ENCODE results near the gene EIF2AK3.
"Not testable (repeated sequence)": the region's sequence is repeated elsewhere in the genome, so short reads cannot be mapped to it uniquely, and the experiment has no call there.

Gene EIF2AK3

DNA sequence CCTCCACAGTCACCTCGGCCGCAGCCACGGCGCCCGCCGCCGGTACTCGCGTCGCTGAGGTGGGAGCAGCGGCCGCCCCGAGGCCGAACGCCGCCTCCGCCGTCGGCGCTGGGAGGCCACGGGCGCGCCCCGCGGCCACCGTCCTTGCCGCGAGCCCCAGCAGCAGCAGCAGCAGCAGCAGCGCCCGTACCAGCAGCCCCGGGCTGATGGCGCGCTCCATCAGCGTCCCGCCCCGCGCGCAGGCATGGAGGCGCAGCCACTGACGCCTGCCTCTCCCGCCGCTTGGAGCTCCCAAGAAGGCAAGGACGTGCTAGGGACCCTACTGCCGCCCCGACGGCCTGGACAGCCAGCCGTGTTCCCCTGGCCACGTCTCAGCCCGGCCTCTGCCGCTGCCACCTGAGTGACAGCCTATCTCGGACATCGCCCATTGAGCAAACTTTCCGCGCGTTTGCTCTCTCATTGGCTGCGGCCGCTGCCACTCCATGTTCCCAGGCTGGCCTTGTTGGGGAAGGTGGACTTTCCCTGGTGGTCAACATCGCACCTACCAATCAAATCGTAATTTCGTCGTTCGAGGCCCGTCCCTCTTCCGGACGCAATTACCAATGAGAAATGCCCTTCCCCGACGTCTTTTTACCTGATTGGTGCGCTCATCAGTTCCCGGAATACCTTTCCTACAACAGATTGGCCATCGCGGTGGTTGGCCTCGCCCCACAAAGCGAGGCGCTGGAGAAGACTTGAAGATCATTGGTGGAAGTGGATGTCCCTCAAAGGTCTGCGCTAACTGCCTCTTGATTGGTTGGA lies at the start of gene EIF2AK3:
Gene EIF2AK3, minus strand, starts transcription at position 410 of the 801 bp plus-strand sequence. Its CDS starts 190 bp downstream, at position 220.
- DNase-seq = peak; percentile 92

DNA sequence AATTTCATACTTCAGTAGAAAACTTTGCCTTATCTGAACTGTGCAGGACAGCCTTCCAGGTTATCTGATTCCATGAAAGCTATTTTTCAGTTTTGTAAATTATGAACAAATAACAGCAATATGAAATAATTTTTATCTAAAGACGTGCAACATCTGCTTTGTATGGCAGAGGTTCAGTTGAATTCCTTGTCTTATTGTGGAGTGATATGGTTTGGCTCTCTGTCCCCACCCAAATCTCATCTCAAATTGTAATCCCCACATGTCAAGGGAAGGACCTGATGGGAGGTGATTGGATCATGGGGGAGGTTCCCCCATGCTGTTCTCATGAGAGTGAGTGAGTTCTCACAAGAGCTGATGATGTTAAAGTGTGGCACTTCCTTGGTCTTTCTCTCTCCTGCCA lies 46.1 kb upstream of the EIF2AK3 start:
- DNase-seq = no peak

DNA sequence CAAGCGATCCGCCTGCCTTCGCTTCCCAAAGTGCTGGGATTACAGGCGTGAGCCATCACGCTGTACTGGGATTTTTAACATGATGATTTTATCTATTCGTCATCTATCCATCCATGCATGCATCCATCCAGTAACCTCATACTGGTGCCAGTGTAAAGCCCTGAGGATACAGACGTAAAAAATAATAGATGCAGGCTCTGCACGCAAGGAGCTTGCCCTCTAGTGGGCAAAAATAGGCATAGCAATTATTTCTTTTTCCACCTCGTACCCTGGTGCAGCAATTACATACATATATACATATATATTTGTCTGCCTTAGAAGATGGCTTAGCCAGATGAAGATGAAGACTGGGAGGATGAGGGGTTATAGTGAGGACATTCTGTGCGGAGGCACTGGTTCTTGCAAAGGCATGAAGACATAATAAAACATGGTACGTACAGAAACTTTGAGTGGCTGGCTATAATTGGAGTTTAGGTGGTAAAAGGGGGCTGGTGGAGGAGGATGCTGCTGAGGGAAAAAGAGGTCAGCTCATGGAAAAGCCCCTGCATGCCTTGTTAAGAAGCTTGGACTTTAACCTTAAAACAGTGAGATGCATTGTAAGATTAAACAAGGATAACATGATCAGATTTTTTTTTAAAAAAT lies 44.6 kb upstream of the EIF2AK3 start:
- peak; percentile 18 for DNase-seq

DNA sequence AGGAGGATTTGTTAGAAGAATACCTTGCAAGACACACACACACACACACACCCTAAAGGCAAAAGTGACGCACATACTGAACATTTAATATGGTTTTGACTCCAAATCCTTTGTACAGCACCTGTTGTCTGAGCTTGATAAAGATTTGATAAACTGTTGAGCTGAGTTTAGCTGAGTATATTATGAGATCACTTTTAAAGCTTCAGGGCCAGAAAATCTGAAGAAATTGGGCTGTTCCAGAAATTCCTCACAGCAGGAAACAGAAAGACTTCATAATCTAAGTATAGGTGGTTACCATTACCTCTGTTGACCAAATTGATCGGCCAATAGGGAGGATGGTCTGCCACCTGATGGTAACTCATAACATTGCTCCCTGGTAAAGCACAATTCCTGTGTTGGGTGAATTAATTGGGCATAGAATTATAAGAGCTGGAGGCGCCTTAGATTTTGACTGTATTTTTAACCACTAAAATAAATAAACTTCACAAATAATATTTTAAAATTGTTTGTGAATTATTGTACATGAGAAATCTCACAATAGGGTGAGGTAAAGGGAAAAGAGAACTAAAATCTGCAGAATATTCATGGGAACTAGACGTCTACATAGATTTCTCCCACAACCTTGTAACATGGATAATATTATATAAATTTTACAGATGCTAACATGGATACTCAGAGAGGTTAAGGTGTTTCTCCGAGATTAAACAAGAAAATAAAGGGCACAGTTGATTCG lies 42.4 kb upstream of the EIF2AK3 start:
- no peak for DNase-seq

DNA sequence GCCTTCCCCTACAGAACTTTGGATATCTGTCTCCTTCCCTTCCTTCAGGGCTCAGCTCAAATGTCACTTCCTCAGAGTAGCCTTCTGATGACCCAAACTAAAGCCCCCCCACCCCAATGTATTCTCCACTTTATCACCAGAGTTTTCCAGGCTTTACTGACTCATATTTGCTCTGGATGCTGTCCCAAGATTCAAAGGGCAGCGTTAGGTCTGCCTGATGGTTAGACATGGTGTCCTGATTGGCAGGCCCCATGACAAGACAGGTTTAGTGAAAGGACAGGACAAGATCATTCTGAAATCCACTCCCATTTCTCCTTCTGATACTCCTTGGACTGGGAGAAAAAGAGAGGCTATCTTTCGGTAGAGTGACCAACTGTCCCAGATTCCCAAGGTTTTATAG lies 41.6 kb upstream of the EIF2AK3 start:
- no peak for DNase-seq

DNA sequence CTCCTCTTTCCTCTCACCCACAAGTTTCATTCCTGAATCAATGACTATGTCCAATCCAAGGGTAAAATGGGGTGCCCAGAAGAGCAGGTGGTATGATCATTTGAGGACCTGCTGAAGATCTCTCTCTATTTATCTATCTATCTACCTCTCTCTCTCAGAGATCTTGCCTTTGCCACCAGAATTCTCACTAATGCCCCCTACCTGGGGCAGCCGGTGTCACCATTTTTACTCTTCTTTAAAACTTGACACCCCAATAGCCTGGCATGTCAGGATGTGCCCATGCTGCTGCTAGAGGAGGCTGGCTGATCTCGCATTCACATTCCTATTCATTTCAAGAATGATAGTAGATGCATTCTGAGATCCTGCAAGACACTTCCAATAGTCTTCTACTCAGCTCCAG lies 40.0 kb upstream of the EIF2AK3 start:
- DNase-seq = no peak

DNA sequence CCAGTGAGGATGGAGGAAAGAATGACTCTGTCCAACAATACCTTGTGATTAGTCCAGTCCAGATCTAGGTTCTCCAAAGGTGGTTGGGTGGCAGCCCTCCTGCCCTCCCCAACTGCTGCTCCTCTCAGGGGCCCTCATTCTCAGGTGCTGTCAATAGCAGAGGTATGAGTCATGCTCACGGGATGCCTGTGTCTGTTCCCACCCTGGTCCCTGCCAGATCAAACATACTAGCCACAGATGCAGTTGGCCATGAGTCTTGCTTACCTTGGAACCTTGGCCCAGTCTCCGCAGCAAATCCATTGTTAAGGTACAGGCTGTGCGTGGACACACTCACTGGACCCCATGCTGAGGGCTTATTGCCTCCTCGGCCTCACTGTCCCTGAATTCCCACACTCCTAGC lies 39.3 kb upstream of the EIF2AK3 start:
- DNase-seq = no peak

DNA sequence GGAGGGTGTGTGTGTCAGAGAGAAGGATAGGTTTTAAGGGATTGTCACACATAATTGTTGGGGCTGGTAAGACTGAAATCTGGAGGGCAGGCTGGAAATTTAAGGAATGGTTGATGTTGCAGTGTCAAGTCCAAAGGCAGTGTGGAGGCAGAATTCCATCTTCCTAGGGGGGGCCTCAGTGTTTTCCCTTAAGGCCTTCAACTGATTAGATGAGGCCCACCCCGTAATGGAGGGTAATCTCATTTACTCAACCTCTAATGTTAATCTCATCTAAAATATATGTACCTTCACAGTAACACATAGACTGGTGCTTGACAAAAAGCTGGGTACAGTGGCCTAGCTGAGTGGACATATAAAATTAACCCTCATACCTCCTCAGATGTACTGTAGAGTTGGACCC lies 33.4 kb upstream of the EIF2AK3 start:
- no peak for DNase-seq

DNA sequence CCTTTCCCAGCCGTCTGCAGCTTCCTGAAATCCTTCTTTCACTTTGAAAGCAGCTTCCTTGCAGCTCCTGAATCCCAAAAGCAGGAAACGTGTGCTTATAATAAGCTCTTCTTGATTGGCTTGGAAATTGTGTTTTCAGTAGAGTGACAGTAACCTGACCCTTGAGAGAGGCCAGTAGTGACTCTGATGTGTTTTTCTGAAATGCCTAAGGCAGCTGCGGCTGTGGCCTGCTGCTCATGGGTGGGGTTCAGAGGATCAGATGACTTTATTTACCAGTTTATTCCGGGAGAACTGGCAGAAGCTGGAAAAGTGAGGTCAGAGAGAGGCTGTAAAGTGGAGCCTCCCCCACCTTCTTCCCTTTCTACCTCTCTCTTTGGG lies 32.3 kb upstream of the EIF2AK3 start:
- no peak for DNase-seq

DNA sequence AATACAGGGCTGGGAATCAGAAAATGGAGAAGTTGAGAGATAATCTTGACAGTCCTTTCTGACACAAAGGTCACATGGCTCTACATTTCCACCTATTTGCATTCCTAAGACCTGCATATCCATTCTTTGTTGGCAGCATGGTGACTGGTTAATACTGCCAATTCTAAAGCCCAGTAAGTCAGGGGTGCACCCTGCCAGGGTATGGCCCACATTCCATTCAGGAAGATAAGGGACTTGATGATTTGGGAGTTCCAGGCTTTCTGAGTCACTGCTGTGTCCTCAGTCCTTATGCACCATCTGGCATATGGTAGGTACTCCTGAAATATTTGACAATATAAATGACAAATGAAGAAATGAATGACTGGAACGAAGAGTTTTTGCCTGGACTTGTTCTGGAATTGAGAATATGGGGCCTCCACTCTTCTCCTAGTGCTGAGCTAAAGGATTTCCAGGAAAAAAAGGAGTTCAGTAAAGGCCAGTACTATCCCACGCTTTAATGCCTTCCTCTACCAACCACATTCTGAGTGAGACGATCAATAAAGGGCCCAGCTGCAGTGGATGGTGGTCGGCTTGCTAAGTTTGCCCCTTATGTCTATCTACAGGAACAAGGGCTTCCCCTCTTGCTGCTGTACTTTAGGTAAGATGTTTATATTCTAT lies 31.7 kb upstream of the EIF2AK3 start:
- DNase-seq = no peak

DNA sequence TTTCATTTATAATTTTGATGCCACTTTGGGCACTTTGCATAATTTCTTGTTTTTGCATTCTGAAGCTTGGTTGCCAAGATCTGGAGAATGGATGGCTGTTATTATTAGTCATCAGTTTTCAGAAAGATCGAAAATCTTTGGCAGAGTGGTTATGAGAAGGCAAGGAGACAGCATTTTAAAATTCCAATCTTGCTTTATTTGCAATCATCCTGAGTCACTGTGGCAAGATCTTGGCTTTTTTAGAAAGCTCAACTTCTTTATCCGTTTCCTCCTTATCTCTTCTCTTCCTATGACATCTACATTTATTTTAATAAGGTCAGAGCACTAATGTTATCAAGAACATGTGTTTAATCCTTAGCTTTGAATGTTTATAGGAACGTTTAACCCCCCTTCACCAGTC lies 31.1 kb upstream of the EIF2AK3 start:
- DNase-seq = no peak

DNA sequence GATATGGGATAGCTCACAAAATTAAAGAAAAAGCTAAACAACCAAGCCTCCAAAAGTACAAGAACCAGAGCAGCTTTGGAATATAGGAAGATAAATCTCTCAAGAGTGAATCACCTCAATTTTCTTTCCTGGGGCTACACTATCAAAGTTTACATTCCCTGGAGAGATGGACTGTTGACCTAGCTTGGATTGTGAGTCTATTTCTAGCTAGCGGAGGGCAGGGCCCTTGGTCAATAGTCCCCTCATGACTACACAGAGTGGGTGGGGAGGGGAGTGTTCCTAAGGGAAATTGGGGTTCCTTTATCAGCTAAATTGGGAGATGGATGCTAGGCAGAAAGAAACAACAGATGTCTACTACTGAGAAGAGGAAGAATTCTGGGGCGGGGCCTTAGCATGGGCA lies 29.9 kb upstream of the EIF2AK3 start:
- no peak for DNase-seq

DNA sequence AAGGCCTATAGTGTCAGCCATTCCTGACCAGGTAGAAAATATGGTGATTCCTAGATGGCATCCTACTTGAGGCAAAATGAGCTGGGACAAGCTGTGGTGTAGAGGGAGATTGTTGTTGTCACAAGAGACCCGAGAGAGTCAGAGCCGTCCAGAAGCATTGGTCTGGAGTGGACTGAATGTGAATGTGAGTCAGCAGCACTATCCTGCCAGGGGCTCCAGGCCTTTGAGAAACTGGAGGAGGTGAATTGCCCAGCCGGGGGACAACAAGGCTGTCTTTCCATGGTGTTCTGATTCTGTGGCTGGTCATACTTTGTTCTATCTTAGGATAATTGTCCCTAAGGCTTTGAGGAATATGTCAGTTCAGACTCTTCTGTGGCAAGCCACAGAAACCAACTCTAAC lies 29.4 kb upstream of the EIF2AK3 start:
- no peak for DNase-seq

DNA sequence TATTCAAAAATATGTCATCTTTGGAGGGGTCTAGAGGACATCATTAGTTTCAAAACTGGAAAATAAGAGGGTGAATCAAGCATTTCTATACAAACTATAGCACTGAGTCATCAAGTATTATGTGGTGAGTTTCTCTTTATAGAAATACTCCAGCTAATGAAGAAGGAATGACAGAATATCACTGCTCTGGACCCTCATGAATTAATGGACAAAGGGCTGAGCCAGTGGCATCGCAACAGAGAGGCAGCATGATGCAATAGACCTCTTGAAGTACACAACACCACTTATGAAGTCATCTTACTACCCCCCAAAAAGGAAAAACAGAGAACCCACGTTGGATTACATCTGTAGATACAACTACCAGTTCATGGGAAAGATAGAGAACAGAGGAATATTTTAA lies 27.4 kb upstream of the EIF2AK3 start:
- no peak for DNase-seq

DNA sequence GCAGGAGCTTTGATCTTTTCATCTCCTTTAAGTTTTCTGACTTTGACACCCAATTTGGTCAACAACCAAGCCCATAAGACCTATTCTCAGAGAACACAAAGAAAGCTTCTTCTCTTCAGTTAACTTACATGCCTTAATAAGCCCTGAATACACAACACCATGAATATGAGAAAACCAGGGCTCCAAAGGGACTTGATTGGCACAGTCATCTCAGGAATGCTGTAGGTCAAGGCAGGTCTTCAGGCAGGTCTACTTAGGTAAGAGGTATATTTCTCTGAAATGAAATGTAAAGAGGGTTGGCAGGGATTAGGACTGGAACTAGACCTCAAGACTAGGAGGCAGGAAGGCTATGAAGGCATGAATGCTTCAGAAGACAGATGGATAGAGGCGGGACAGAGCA lies 24.4 kb upstream of the EIF2AK3 start:
- no peak for DNase-seq

DNA sequence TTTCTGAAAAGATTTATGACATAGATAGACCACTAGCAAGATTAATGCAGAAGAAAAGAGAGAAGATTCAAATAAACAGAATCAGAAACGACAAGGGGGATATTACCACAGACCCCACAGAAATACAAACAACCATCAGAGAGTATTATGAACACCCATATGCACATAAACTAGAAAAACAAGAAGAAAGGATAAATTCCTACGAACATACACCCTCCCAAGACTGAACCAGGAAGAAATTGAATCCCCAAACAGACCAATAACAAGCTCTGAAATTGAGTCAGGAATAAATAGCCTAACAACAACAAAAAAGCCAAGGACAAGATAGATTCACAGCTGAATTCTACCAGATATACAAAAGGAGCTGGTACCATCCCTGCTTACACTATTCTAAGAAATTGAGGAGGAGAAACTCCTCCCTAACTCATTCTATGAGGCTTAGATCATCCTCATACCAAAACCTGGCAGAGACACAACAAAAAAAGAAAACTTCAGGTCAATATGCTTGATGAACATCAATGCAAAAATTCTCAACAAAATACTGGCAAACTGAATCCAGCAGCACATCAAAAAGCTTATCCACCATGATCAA lies 18.1 kb upstream of the EIF2AK3 start:
- DNase-seq = not testable (repeated sequence)

DNA sequence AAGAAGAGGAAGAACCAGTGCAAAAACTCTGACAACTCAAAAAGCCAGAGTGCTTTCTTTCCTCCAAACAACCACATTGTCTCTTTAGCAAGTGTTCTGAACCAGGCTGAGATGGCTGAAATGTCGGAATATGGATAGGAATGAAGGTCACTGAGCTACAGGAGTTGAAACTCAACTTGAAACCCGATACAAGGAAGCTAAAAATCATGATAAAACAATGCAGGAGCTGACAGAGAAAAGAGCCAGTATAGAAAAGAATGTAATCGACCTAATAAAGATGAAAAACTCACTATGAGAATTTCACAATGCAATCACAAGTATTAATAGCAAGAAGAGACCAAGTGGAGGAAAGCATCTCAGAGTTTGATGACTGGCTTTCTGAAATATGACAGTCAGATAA lies 15.0 kb upstream of the EIF2AK3 start:
- no peak for DNase-seq

DNA sequence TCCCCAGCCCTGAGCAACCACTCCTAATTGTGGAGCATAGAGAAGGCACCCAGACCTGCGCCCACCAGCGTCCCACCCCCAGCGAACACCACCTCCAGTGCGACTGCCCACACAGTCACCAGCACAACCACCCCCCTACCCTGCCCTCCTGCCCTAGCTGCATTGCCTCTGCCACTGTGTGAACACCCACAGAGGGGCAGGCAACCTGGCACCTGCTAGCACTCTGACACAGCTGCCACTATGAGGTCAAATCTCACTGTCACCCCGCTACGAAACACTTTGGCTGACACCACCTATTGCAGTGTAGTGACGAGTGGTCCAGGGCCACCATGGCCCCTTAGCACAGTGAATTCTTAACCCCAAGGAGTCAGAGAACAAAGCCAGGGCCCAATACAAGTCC lies 14.1 kb upstream of the EIF2AK3 start:
- DNase-seq = no peak

DNA sequence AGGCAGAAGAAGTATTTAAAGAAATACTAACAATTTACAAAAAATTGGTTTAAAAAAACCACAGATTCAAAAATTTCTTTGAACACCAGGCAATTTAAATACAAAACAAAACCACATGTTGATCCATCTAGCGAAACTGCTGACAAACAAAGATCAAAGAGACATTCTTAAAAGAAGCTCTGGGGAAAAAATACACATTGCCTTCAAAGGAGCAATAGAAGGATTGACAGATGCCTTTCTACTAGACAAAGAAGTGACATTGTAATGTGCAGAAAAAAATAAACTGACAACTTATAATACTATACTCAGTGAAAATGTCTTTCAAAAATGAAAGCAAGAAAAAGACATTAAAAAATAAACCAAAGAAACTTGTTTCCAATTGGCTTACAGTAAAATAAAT lies 12.6 kb upstream of the EIF2AK3 start:
- DNase-seq = no peak

DNA sequence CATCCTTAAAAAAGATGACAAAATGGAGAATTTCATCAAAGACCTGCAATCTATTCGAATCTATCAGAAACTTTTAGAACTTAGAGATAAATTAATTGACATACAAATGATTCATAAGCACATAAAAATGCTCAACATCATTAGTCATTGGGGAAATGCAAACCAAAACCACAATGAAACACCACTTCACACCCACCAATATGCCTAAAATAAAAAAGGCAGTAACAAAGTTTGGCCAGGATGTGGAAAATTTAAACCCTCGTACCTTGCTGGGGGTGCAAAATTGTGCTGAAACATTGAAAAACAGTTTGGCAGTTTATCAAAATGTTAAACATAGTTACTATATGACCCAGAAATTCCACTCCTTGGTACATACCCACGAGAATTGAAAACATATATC lies 11.5 kb upstream of the EIF2AK3 start:
- DNase-seq = no peak

DNA sequence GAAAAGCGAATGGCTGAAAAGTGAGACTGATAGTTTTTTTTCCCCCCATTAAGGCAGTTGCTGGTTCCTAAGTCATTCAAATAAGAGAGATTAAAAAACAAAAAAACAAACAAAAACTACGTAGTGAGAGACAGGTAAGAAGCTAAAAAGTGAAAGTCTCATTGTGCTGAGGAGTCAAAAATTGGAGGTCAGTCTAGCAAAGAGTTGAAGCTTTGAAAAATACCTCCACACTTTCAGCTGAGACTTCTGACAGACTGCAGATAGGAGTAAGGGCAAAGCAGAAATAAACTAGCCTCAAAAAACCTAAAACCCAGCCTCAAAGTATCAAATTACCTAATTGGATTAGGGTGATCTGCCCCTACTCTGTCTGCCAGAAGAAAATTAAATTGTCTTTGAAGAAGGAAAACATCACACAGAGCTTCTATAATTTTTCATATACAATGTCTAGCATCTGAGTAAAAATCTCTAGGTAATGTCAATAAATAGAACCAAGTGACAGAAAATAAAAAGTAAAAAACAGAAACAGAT lies 10.9 kb upstream of the EIF2AK3 start:
- no peak for DNase-seq

DNA sequence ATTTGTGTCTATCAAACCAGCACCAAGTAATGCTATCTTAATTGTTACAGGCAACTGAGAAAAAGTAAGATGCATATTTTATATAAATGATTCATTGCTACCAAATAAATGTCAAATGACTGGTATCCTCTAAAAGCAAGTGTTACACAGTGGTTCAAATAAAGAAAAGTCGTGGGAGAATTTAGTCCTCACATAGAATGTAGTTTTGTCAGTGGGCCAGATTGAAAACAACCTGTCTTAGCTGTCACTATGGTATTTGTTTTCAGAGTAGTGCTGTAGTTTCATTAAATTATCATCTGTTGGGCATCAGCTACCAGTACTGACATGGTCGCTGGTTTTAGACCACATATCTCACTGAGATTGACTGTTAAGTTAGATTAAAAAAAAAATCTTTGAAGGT lies 10.2 kb upstream of the EIF2AK3 start:
- no peak for DNase-seq

DNA sequence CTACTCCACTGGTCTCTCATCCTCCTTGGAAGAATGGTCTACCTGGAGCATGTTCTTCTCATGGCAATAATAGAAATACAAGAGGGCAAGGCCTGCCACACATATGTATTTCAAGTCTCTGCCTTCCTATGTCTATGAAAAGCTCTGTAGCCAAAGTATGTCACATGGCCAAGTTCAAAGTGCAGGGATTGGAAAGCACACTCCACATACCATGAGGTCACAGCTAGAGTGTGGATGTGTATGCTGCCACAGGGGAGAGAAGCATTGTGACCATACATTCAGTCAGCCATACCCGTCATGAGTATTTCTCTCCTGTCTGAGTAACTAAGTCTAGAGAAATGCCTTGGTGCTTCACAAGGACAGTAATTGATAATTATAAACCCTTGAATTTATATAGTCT lies 8.8 kb upstream of the EIF2AK3 start:
- DNase-seq = no peak
